NOMO-1 (cell line): ENCODE measurements around the gene SLC25A29.
"Not testable (repeated sequence)": the region's sequence is repeated elsewhere in the genome, so short reads cannot be mapped to it uniquely, and the experiment has no call there.

ENCODE experiments used
- DNase-seq, 2 experiments: peaks; one replicate each; lab custom pipeline; 2025; ENCODE audit not compliant: unreplicated experiment in 2 of 2; lab: John Stamatoyannopoulos, UW

The SLC25A29 gene

DNA sequence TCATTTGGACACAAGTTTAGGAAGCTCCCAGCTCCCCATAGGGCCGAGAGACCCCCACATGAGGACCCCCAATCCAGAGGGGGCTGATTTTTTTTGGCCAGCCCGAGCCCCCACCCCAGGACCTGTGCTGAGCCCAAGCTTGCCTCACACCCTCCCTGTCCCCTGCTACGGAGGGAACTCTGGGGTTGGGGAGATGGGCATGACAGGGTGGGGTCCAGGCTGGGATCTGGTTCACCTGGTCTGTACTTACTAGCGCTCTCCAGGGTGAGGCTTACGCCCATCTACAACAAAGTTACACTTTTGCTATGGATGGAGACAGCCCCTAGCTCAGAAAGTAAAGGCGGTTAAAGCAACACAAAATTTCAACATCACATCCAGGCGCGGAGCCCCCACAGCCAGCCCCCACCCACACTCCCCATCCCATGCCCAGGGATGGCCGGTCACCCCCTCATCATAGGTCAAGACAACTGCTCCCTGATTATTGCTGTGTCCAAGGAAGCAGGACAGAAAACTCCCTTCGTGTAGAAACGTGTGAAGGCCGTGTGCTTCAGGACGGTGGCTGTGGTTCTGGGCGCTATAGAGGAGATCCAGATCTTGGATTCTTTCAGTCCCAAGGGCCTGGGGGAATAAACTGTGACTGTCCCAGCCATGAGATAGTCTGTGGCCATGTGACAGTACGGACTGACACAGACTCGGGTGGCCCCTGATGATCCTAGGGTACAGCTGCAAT is 10.7 kb downstream of the SLC25A29 start:
- DNase-seq, result no peak

GRCh38 chr14:100294963-100295330 is 11.3 kb downstream of the SLC25A29 start:
- DNase-seq, result no peak

GRCh38 chr14:100294213-100294962 is 11.9 kb downstream of the SLC25A29 start:
- no peak for DNase-seq

- DNase-seq, result no peak
Measured at GRCh38 chr14:100293497-100294212, 12.6 kb downstream of the SLC25A29 start.

DNA sequence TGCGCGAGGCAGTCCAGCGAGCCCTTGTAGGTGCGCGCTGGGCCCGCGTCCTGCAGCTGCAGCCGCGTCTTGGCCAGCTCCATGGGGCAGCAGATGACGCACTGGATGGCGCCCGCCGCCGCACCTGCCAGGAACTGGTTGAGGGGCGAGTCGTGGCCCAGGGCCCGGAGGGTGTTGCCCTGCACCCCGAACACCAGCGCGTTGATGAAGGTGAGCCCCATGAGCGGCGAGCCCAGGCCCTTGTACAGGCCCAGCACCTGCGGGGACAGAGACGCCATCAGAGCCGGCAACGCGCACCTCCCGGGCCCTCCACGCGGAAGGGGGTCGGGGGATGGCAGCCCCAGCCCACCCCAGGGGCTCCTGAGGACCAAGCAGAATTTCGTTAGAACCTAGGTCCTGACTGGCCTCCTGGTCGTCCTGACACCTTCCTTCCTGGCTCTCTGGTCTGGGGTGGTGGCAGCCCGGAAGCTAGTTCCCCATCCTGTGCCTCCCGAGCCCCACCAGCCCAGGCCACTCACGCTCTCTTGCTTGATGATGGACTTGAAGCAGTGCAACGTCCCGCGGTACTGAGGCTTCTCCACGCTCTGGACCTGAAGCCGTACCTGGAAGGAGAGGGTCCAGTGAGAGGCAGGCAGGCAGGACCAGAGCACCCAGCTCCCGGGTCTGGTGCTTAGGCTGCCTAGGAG is 13.3 kb downstream of the SLC25A29 start:
- no peak for DNase-seq

- no peak for DNase-seq
Measured at GRCh38 chr14:100292301-100292775, 13.9 kb downstream of the SLC25A29 start.

DNA sequence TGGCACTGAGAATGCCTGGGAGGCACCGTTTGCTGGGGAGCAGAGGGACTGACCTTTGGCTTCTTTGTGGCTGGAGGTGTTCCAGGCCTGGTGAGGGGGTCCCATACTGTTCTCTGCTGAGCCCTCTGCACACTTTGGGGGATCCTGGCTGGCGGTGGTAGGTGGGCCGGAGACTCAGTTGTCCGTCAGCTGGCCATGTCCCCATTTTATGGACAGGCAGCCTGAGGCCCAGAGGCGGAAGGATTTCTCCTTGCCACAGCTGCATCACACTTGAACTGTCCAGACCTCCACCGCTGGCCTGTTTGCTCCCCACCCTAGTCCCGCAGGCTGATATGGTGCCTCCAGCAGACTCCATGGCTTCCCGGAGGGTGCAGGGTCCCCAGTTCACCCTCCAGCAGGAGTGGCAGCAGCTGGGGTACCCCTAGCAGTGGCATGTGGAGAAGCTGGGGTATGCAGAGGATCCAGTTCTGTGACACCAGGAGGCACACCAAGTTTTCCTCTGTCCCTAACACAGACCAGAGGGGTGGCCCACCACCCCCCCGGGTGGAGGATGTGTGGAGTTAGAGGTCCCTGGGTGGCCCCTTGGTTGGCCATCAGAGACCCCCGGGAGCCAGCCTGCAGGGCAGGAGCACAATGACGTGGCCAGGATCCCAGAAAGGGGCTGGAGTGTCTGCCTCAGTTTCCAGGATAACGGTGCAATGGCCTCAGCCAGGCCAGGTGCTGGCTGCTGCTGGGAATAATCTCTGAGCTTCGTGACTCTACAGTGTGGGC is 14.8 kb downstream of the SLC25A29 start:
- no peak for DNase-seq

DNA sequence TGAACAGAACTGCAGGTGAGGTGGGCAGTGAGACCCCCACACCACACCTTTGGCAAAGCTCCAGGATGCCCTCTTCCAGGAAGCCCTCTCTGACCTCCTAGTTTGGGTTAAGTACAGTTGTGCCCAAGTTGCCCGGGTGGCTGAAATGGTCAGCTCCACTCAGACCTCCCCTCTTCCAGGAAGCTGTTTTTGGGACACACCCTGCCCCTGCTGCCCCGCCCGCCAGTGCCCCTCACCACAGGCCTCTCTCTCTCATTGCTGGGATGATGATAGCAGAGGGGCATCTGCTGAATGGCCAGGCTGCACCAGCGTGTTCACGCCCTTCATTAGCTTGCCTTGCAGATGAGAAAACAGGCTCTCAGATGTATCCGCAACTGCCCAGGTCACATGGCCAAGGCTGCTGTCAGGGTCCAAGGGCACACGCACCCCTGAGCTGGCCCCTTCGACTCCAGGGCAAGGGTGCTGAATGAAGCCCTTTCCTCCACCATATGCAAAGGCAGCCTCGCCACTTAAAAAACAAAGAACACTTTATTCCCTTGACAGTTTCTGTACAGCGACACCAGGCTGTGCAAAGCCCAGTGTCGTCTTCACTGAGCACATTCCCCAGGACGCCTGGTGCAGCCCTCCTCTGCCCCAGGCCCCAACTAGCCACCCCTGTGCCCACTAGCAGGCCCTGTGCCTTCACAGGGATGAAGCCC is 15.5 kb downstream of the SLC25A29 start:
- DNase-seq, result no peak

- no peak for DNase-seq
Measured at GRCh38 chr14:100289916-100290606, 16.2 kb downstream of the SLC25A29 start.

GRCh38 chr14:100288382-100289185 is 17.7 kb downstream of the SLC25A29 start:
- no peak for DNase-seq

DNA sequence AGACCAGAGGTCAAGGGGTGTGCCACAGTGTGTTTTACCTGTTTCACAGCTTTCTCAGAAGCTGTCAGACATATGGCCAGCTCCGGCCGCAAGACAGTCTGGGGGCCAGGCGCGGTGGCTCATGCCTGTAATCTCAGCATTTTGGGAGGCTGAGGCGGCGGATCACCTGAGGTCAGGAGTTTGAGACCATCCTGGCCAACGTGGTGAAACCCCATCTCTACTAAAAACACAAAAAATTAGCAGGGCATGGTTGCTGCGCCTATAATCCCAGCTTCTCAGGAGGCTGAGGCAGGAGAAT is 18.3 kb downstream of the SLC25A29 start:
- DNase-seq, result not testable (repeated sequence)

DNA sequence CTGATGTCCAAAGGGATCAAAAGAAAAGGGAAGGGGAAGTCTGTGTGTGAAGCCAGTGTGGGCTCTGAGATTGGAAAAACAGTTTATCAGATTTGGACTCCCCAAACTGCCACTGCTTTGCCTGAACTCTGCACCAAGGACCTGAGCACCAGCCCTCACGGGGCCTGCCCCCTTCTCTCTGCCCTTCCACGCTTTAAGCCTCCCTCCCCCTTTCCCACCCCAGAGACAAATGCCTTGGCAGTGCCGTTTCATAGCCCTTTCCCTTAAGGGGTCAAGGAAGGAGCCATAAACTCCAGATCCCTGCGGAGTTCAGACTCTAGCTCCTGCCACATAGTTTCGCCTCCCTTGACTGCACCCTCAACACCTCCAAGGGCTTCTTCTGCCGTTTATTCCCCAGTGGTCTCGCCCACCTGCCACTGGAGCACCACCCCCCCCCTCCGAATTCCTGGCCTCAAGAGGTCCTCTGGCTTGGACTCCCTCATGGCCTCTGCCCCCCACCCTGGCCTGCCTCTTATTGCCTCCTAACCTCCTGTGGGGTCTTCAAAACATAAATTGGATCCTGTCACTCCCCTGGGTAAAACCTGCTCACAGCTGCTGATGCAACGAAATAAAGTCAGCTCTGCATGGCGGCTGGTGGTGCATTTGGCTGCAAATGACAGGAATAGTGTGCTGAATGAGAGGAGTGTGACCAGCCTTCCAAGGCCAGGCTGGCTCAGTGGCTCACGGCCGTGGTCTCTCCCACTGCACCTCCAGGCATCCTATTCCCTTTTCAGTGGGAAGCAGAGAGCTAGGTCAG is 18.8 kb downstream of the SLC25A29 start:
- DNase-seq, result no peak

GRCh38 chr14:100286484-100287191 is 19.6 kb downstream of the SLC25A29 start:
- DNase-seq, result no peak

- no peak for DNase-seq
Measured at GRCh38 chr14:100285913-100286400, 20.3 kb downstream of the SLC25A29 start.

GRCh38 chr14:100285021-100285912 is 21.0 kb downstream of the SLC25A29 start:
- DNase-seq, result peak; percentile 46
